ENCODE results near the gene ENTPD8. TPM values are rescaled to one million over a fixed set of nuclear protein-coding genes. Genes with fewer than 3 reads are reported as not detected.
"Not testable (repeated sequence)": the region's sequence is repeated elsewhere in the genome, so short reads cannot be mapped to it uniquely, and the experiment has no call there.

ENTPD8 gene
- total RNA-seq, 2 experiments from 2014 or later: not detected

GRCh38 chr9:137416563-137417151 is 24.5 kb downstream of the ENTPD8 start:
- CTCF ChIA-PET: no interaction called here
- H3K36me3 Mint-ChIP-seq (ENCODE audit: low read depth): peaks cover 2% of the 10 kb centered on the region

GRCh38 chr9:137416006-137416562 is 25.1 kb downstream of the ENTPD8 start:
- Mint-ChIP-seq H3K4me3 (no peak overlapping the region), H3K36me3 (ENCODE audit: low read depth) (peaks cover 2% of the 10 kb centered on the region), H3K27me3 (ENCODE audit: low read depth) (no peaks in the 10 kb centered on the region), H3K27ac (no peak overlapping the region), H3K9me3 (ENCODE audit: insufficient read depth) (no peaks in the 10 kb centered on the region), H3K4me1 (ENCODE audit: low read depth) (peaks cover 25% of the 10 kb centered on the region)
- DNase-seq (no peak), ATAC-seq (no peak)
- POLR2A ChIA-PET: no interaction called here
- CTCF ChIA-PET: no interaction called here

More at GRCh38 chr9:137416563-137417151, 24.5 kb downstream of the ENTPD8 start:
- Mint-ChIP-seq H3K4me3 (no peak overlapping the region), H3K27ac (no peak overlapping the region), H3K9me3 (ENCODE audit: insufficient read depth) (no peaks in the 10 kb centered on the region), H3K27me3 (ENCODE audit: low read depth) (no peaks in the 10 kb centered on the region), H3K4me1 (ENCODE audit: low read depth) (peaks cover 26% of the 10 kb centered on the region)
- no peak for ATAC-seq
- POLR2A ChIA-PET: no interaction called here
- no peak for DNase-seq

- Mint-ChIP-seq H3K36me3 (ENCODE audit: low read depth) (peaks cover 2% of the 10 kb centered on the region), H3K27me3 (ENCODE audit: low read depth) (no peaks in the 10 kb centered on the region), H3K4me1 (ENCODE audit: low read depth) (peaks cover 29% of the 10 kb centered on the region), H3K4me3 (no peak overlapping the region), H3K9me3 (ENCODE audit: insufficient read depth) (no peaks in the 10 kb centered on the region), H3K27ac (no peak overlapping the region)
- ATAC-seq (no peak), DNase-seq (no peak)
- POLR2A ChIA-PET: no interaction called here
- CTCF ChIA-PET: no interaction called here
Observed at GRCh38 chr9:137415451-137415850, 25.7 kb downstream of the ENTPD8 start.

GRCh38 chr9:137412431-137412830 is 28.7 kb downstream of the ENTPD8 start:
- ATAC-seq (no peak), DNase-seq (no peak)
- H3K4me1 Mint-ChIP-seq (ENCODE audit: low read depth): peaks cover 33% of the 10 kb centered on the region
- no peak overlapping the region for H3K4me3 Mint-ChIP-seq
- no peaks in the 10 kb centered on the region for H3K27me3 Mint-ChIP-seq (ENCODE audit: low read depth)
- POLR2A ChIA-PET: interaction anchor here (0.7 to 0.8 kb wide), 2 partner anchors 10 to 47 kb away, joined by 3 to 4 read pairs; partner anchors contain the start of gene NSMF
- no peak overlapping the region for H3K27ac Mint-ChIP-seq
- H3K36me3 Mint-ChIP-seq (ENCODE audit: low read depth): no peaks in the 10 kb centered on the region
- CTCF ChIA-PET: interaction anchor here (1.9 kb wide), 1 partner anchor 10 kb away, joined by 6 read pairs; the partner anchor contains the start of gene EXD3
- no peaks in the 10 kb centered on the region for H3K9me3 Mint-ChIP-seq (ENCODE audit: insufficient read depth)

GRCh38 chr9:137411645-137412380 is 29.3 kb downstream of the ENTPD8 start:
- CTCF ChIA-PET: interaction anchor here (1.9 kb wide), 1 partner anchor 11 kb away, joined by 6 read pairs; the partner anchor contains the start of gene EXD3
- Mint-ChIP-seq H3K9me3 (ENCODE audit: insufficient read depth) (no peaks in the 10 kb centered on the region), H3K27me3 (ENCODE audit: low read depth) (no peaks in the 10 kb centered on the region), H3K4me1 (ENCODE audit: low read depth) (peaks cover 33% of the 10 kb centered on the region), H3K36me3 (ENCODE audit: low read depth) (no peaks in the 10 kb centered on the region), H3K27ac (no peak overlapping the region), H3K4me3 (no peak overlapping the region)
- ATAC-seq: no peak
- DNase-seq: peak; percentile 66
- POLR2A ChIA-PET: no interaction called here

- no peaks in the 10 kb centered on the region for H3K9me3 Mint-ChIP-seq (ENCODE audit: insufficient read depth)
- no peak for DNase-seq
- no peaks in the 10 kb centered on the region for H3K36me3 Mint-ChIP-seq (ENCODE audit: low read depth)
- H3K4me1 Mint-ChIP-seq (ENCODE audit: low read depth): peaks cover 33% of the 10 kb centered on the region
- ATAC-seq: no peak
- H3K4me3 Mint-ChIP-seq: no peak overlapping the region
- no peaks in the 10 kb centered on the region for H3K27me3 Mint-ChIP-seq (ENCODE audit: low read depth)
- H3K27ac Mint-ChIP-seq: no peak overlapping the region
- CTCF ChIA-PET: interaction anchor here (1.9 kb wide), 1 partner anchor 11 kb away, joined by 6 read pairs; the partner anchor contains the start of gene EXD3
- POLR2A ChIA-PET: no interaction called here
Observed at GRCh38 chr9:137411260-137411644, 29.9 kb downstream of the ENTPD8 start.

- Mint-ChIP-seq H3K27me3 (ENCODE audit: low read depth) (no peaks in the 10 kb centered on the region), H3K36me3 (ENCODE audit: low read depth) (no peaks in the 10 kb centered on the region), H3K9me3 (ENCODE audit: insufficient read depth) (no peaks in the 10 kb centered on the region), H3K27ac (no peak overlapping the region), H3K4me1 (ENCODE audit: low read depth) (peaks cover 33% of the 10 kb centered on the region), H3K4me3 (no peak overlapping the region)
- POLR2A ChIA-PET: no interaction called here
- DNase-seq (no peak), ATAC-seq (no peak)
- CTCF ChIA-PET: interaction anchor here (1.9 kb wide), 1 partner anchor 12 kb away, joined by 6 read pairs; the partner anchor contains the start of gene EXD3
Observed at GRCh38 chr9:137410891-137411249, 30.3 kb downstream of the ENTPD8 start.

GRCh38 chr9:137410236-137410890 is 30.8 kb downstream of the ENTPD8 start:
- H3K27ac Mint-ChIP-seq; H3K36me3 Mint-ChIP-seq (ENCODE audit: low read depth); H3K27me3 Mint-ChIP-seq (ENCODE audit: low read depth); H3K9me3 Mint-ChIP-seq (ENCODE audit: insufficient read depth); POLR2A ChIA-PET; H3K4me3 Mint-ChIP-seq; ATAC-seq; DNase-seq: not testable (repeated sequence)
- peaks cover 33% of the 10 kb centered on the region for H3K4me1 Mint-ChIP-seq (ENCODE audit: low read depth)
- CTCF ChIA-PET: interaction anchor here (1.9 to 2.9 kb wide), 2 partner anchors 12 to 124 kb away, joined by 6 to 9 read pairs; partner anchors contain the start of gene EXD3

GRCh38 chr9:137409515-137409914 is 31.6 kb downstream of the ENTPD8 start:
- DNase-seq (no peak), ATAC-seq (no peak)
- Mint-ChIP-seq H3K27ac (no peak overlapping the region), H3K27me3 (ENCODE audit: low read depth) (no peaks in the 10 kb centered on the region), H3K4me1 (ENCODE audit: low read depth) (peaks cover 32% of the 10 kb centered on the region), H3K4me3 (no peak overlapping the region), H3K36me3 (ENCODE audit: low read depth) (no peaks in the 10 kb centered on the region), H3K9me3 (ENCODE audit: insufficient read depth) (no peaks in the 10 kb centered on the region)
- POLR2A ChIA-PET: no interaction called here
- CTCF ChIA-PET: interaction anchor here (1.2 to 2.9 kb wide), 3 partner anchors 13 to 123 kb away, joined by 3 to 9 read pairs (median 3); partner anchors contain the start of gene EXD3

- Mint-ChIP-seq H3K27me3 (ENCODE audit: low read depth) (no peaks in the 10 kb centered on the region), H3K4me3 (no peak overlapping the region), H3K9me3 (ENCODE audit: insufficient read depth) (no peaks in the 10 kb centered on the region), H3K27ac (no peak overlapping the region), H3K36me3 (ENCODE audit: low read depth) (no peaks in the 10 kb centered on the region), H3K4me1 (ENCODE audit: low read depth) (peaks cover 27% of the 10 kb centered on the region)
- CTCF ChIA-PET: interaction anchor here (1.2 to 2.9 kb wide), 3 partner anchors 14 to 122 kb away, joined by 3 to 9 read pairs (median 3); partner anchors contain the start of gene EXD3
- no peak for DNase-seq
- POLR2A ChIA-PET: no interaction called here
- ATAC-seq: no peak
Observed at GRCh38 chr9:137408651-137409405, 32.3 kb downstream of the ENTPD8 start.

GRCh38 chr9:137407590-137408300 is 33.4 kb downstream of the ENTPD8 start:
- ATAC-seq: no peak
- Mint-ChIP-seq H3K4me1 (ENCODE audit: low read depth) (peaks cover 21% of the 10 kb centered on the region), H3K9me3 (ENCODE audit: insufficient read depth) (no peaks in the 10 kb centered on the region), H3K36me3 (ENCODE audit: low read depth) (no peaks in the 10 kb centered on the region), H3K4me3 (no peak overlapping the region), H3K27ac (no peak overlapping the region), H3K27me3 (ENCODE audit: low read depth) (no peaks in the 10 kb centered on the region)
- CTCF ChIA-PET: interaction anchor here (2.9 kb wide), 1 partner anchor 121 kb away, joined by 9 read pairs; no protein-coding TSS in a partner anchor
- no peak for DNase-seq
- POLR2A ChIA-PET: no interaction called here
